ENCODE measurements around the gene PRUNE2. TPM values are rescaled to one million over a fixed set of nuclear protein-coding genes. Genes with fewer than 3 reads are reported as not detected.
A peak's percentile ranks its signal among the peaks of the same experiment; 100 is the strongest.

Gene PRUNE2
- total RNA-seq, 1 donor from 2014 or later = 7.8 TPM

- Histone ChIP-seq H3K27ac (ENCODE audit: low read depth, low read length) (no peak overlapping the region), H3K4me3 (ENCODE audit: low read length in 3 of 3) (no peak overlapping the region), H3K9ac (ENCODE audit: low read depth in 1 of 3, low read length in 3 of 3) (no peak overlapping the region), H3K27me3 (ENCODE audit: control insufficient read depth in 3 of 3, insufficient read depth in 3 of 3, low read length in 3 of 3) (no peaks in the 10 kb centered on the region), H3K36me3 (ENCODE audit: control insufficient read depth in 3 of 3, insufficient read depth in 3 of 3, low read length in 3 of 3) (no peaks in the 10 kb centered on the region), H3K9me3 (ENCODE audit: control insufficient read depth in 3 of 3, low read length in 3 of 3) (no peaks in the 10 kb centered on the region), H3K4me1 (ENCODE audit: control insufficient read depth in 3 of 3, insufficient read depth in 3 of 3, low read length in 3 of 3) (no peaks in the 10 kb centered on the region)
These were observed 59.6 kb downstream of the PRUNE2 start for GRCh38 chr9:76846297-76846696.

- Histone ChIP-seq H3K27me3 (ENCODE audit: control insufficient read depth in 3 of 3, insufficient read depth in 3 of 3, low read length in 3 of 3) (no peaks in the 10 kb centered on the region), H3K36me3 (ENCODE audit: control insufficient read depth in 3 of 3, insufficient read depth in 3 of 3, low read length in 3 of 3) (no peaks in the 10 kb centered on the region)
These were observed 60.7 kb downstream of the PRUNE2 start for GRCh38 chr9:76845254-76845653.

GRCh38 chr9:76835571-76836283, 70.2 kb downstream of the PRUNE2 start:
- peak overlapping the region; percentile 77 for H3K27ac ChIP-seq (ENCODE audit: low read depth, low read length)
- H3K4me1 ChIP-seq (ENCODE audit: control insufficient read depth in 3 of 3, insufficient read depth in 3 of 3, low read length in 3 of 3) = peaks cover 6 to 14% (median 6%) of the 10 kb centered on the region in 3 donors
- no peaks in the 10 kb centered on the region for H3K9me3 ChIP-seq (ENCODE audit: control insufficient read depth in 3 of 3, low read length in 3 of 3)
- H3K4me3 ChIP-seq (ENCODE audit: low read length in 3 of 3) = peak overlapping the region in 2 of 3 donors; percentile 32 to 63
- H3K27me3 ChIP-seq (ENCODE audit: control insufficient read depth in 3 of 3, insufficient read depth in 3 of 3, low read length in 3 of 3) = no peaks in the 10 kb centered on the region
- H3K9ac ChIP-seq (ENCODE audit: low read depth in 1 of 3, low read length in 3 of 3) = peak overlapping the region; percentile 51 to 74 (median 62)
- no peaks in the 10 kb centered on the region for H3K36me3 ChIP-seq (ENCODE audit: control insufficient read depth in 3 of 3, insufficient read depth in 3 of 3, low read length in 3 of 3)

More at GRCh38 chr9:76845254-76845653, 60.7 kb downstream of the PRUNE2 start:
- no peak overlapping the region for H3K9ac ChIP-seq (ENCODE audit: low read depth in 1 of 3, low read length in 3 of 3)
- H3K4me3 ChIP-seq (ENCODE audit: low read length in 3 of 3) = no peak overlapping the region
- H3K9me3 ChIP-seq (ENCODE audit: control insufficient read depth in 3 of 3, low read length in 3 of 3) = no peaks in the 10 kb centered on the region
- no peaks in the 10 kb centered on the region for H3K4me1 ChIP-seq (ENCODE audit: control insufficient read depth in 3 of 3, insufficient read depth in 3 of 3, low read length in 3 of 3)
- no peak overlapping the region for H3K27ac ChIP-seq (ENCODE audit: low read depth, low read length)

GRCh38 chr9:76828447-76828846, 77.5 kb downstream of the PRUNE2 start:
- Histone ChIP-seq H3K27ac (ENCODE audit: low read depth, low read length) (no peak overlapping the region), H3K9ac (ENCODE audit: low read depth in 1 of 3, low read length in 3 of 3) (no peak overlapping the region), H3K27me3 (ENCODE audit: control insufficient read depth in 3 of 3, insufficient read depth in 3 of 3, low read length in 3 of 3) (no peaks in the 10 kb centered on the region), H3K9me3 (ENCODE audit: control insufficient read depth in 3 of 3, low read length in 3 of 3) (no peaks in the 10 kb centered on the region), H3K36me3 (ENCODE audit: control insufficient read depth in 3 of 3, insufficient read depth in 3 of 3, low read length in 3 of 3) (no peaks in the 10 kb centered on the region), H3K4me1 (ENCODE audit: control insufficient read depth in 3 of 3, insufficient read depth in 3 of 3, low read length in 3 of 3) (no peaks in the 10 kb centered on the region), H3K4me3 (ENCODE audit: low read length in 3 of 3) (no peak overlapping the region)

GRCh38 chr9:76827296-76828080, 78.4 kb downstream of the PRUNE2 start:
- Histone ChIP-seq H3K27me3 (ENCODE audit: control insufficient read depth in 3 of 3, insufficient read depth in 3 of 3, low read length in 3 of 3) (no peaks in the 10 kb centered on the region), H3K4me3 (ENCODE audit: low read length in 3 of 3) (no peak overlapping the region), H3K9me3 (ENCODE audit: control insufficient read depth in 3 of 3, low read length in 3 of 3) (no peaks in the 10 kb centered on the region), H3K9ac (ENCODE audit: low read depth in 1 of 3, low read length in 3 of 3) (no peak overlapping the region), H3K36me3 (ENCODE audit: control insufficient read depth in 3 of 3, insufficient read depth in 3 of 3, low read length in 3 of 3) (no peaks in the 10 kb centered on the region), H3K4me1 (ENCODE audit: control insufficient read depth in 3 of 3, insufficient read depth in 3 of 3, low read length in 3 of 3) (no peaks in the 10 kb centered on the region), H3K27ac (ENCODE audit: low read depth, low read length) (no peak overlapping the region)

GRCh38 chr9:76820431-76820830, 85.5 kb downstream of the PRUNE2 start:
- H3K4me1 ChIP-seq (ENCODE audit: control insufficient read depth in 3 of 3, insufficient read depth in 3 of 3, low read length in 3 of 3) = peaks cover 0 to 4% (median 2%) of the 10 kb centered on the region in 3 donors
- H3K4me3 ChIP-seq (ENCODE audit: low read length in 3 of 3) = no peak overlapping the region
- H3K9ac ChIP-seq (ENCODE audit: low read depth in 1 of 3, low read length in 3 of 3) = no peak overlapping the region
- no peaks in the 10 kb centered on the region for H3K27me3 ChIP-seq (ENCODE audit: control insufficient read depth in 3 of 3, insufficient read depth in 3 of 3, low read length in 3 of 3)
- H3K9me3 ChIP-seq (ENCODE audit: control insufficient read depth in 3 of 3, low read length in 3 of 3) = no peaks in the 10 kb centered on the region
- no peaks in the 10 kb centered on the region for H3K36me3 ChIP-seq (ENCODE audit: control insufficient read depth in 3 of 3, insufficient read depth in 3 of 3, low read length in 3 of 3)
- no peak overlapping the region for H3K27ac ChIP-seq (ENCODE audit: low read depth, low read length)

GRCh38 chr9:76818271-76818670, 87.6 kb downstream of the PRUNE2 start:
- Histone ChIP-seq H3K36me3 (ENCODE audit: control insufficient read depth in 3 of 3, insufficient read depth in 3 of 3, low read length in 3 of 3) (no peaks in the 10 kb centered on the region), H3K4me3 (ENCODE audit: low read length in 3 of 3) (no peak overlapping the region), H3K27me3 (ENCODE audit: control insufficient read depth in 3 of 3, insufficient read depth in 3 of 3, low read length in 3 of 3) (no peaks in the 10 kb centered on the region), H3K4me1 (ENCODE audit: control insufficient read depth in 3 of 3, insufficient read depth in 3 of 3, low read length in 3 of 3) (peaks cover 0 to 4% (median 2%) of the 10 kb centered on the region in 3 donors), H3K9me3 (ENCODE audit: control insufficient read depth in 3 of 3, low read length in 3 of 3) (no peaks in the 10 kb centered on the region), H3K27ac (ENCODE audit: low read depth, low read length) (peak overlapping the region; percentile 50), H3K9ac (ENCODE audit: low read depth in 1 of 3, low read length in 3 of 3) (no peak overlapping the region)

GRCh38 chr9:76817489-76817888, 88.4 kb downstream of the PRUNE2 start:
- Histone ChIP-seq H3K9ac (ENCODE audit: low read depth in 1 of 3, low read length in 3 of 3) (no peak overlapping the region), H3K4me1 (ENCODE audit: control insufficient read depth in 3 of 3, insufficient read depth in 3 of 3, low read length in 3 of 3) (peaks cover 0 to 4% (median 2%) of the 10 kb centered on the region in 3 donors), H3K36me3 (ENCODE audit: control insufficient read depth in 3 of 3, insufficient read depth in 3 of 3, low read length in 3 of 3) (no peaks in the 10 kb centered on the region), H3K4me3 (ENCODE audit: low read length in 3 of 3) (no peak overlapping the region), H3K27me3 (ENCODE audit: control insufficient read depth in 3 of 3, insufficient read depth in 3 of 3, low read length in 3 of 3) (no peaks in the 10 kb centered on the region), H3K27ac (ENCODE audit: low read depth, low read length) (peak overlapping the region; percentile 50), H3K9me3 (ENCODE audit: control insufficient read depth in 3 of 3, low read length in 3 of 3) (no peaks in the 10 kb centered on the region)

- H3K4me1 ChIP-seq (ENCODE audit: control insufficient read depth in 3 of 3, insufficient read depth in 3 of 3, low read length in 3 of 3) = no peaks in the 10 kb centered on the region
- H3K27ac ChIP-seq (ENCODE audit: low read depth, low read length) = no peak overlapping the region
- H3K9ac ChIP-seq (ENCODE audit: low read depth in 1 of 3, low read length in 3 of 3) = no peak overlapping the region
- no peaks in the 10 kb centered on the region for H3K9me3 ChIP-seq (ENCODE audit: control insufficient read depth in 3 of 3, low read length in 3 of 3)
- no peak overlapping the region for H3K4me3 ChIP-seq (ENCODE audit: low read length in 3 of 3)
- H3K36me3 ChIP-seq (ENCODE audit: control insufficient read depth in 3 of 3, insufficient read depth in 3 of 3, low read length in 3 of 3) = no peaks in the 10 kb centered on the region
- no peaks in the 10 kb centered on the region for H3K27me3 ChIP-seq (ENCODE audit: control insufficient read depth in 3 of 3, insufficient read depth in 3 of 3, low read length in 3 of 3)
These were observed 93.3 kb downstream of the PRUNE2 start for GRCh38 chr9:76812591-76812990.

- no peaks in the 10 kb centered on the region for H3K27me3 ChIP-seq (ENCODE audit: control insufficient read depth in 3 of 3, insufficient read depth in 3 of 3, low read length in 3 of 3)
- H3K9ac ChIP-seq (ENCODE audit: low read depth in 1 of 3, low read length in 3 of 3) = no peak overlapping the region
- H3K36me3 ChIP-seq (ENCODE audit: control insufficient read depth in 3 of 3, insufficient read depth in 3 of 3, low read length in 3 of 3) = no peaks in the 10 kb centered on the region
- H3K4me1 ChIP-seq (ENCODE audit: control insufficient read depth in 3 of 3, insufficient read depth in 3 of 3, low read length in 3 of 3) = no peaks in the 10 kb centered on the region
- H3K4me3 ChIP-seq (ENCODE audit: low read length in 3 of 3) = no peak overlapping the region
- H3K9me3 ChIP-seq (ENCODE audit: control insufficient read depth in 3 of 3, low read length in 3 of 3) = no peaks in the 10 kb centered on the region
- H3K27ac ChIP-seq (ENCODE audit: low read depth, low read length) = no peak overlapping the region
These were observed 95.4 kb downstream of the PRUNE2 start for GRCh38 chr9:76810377-76810957.

All from skeletal muscle tissue (tissue), 4 donors.